RPMI7951 (cell line): ENCODE data around the gene RABL2B. TPM values are rescaled to one million over a fixed set of nuclear protein-coding genes. Genes with fewer than 3 reads are reported as not detected.
A peak's percentile ranks its signal among the peaks of the same experiment; 100 is the strongest.
"Not testable (repeated sequence)": the region's sequence is repeated elsewhere in the genome, so short reads cannot be mapped to it uniquely, and the experiment has no call there.

Experiments
- DNase-seq: peaks from one replicate; pipeline ENCODE4 v3.0.0-alpha.2; 2012; ENCODE audit warnings: low read depth
- total RNA-seq: library from RNA; depleted of rRNA; stranded (reverse); fragments of >200 nt; shearing (Covaris generic); gene quantifications from 2 replicates; pipeline ENCODE4 v1.2.3, GENCODE V29; 2014; rRNA removed

RABL2B gene
- 6.4 and 6.8 TPM in 2 replicates for total RNA-seq

GRCh38 chr22:50783033-50783879, at the start of gene RABL2B:
Gene RABL2B (minus strand): TSS chr22:50783636. CDS start chr22:50782294, 1,342 bp downstream.
- peak; percentile 77 for DNase-seq

GRCh38 chr22:50786936-50787335, 3.5 kb upstream of the RABL2B start:
- not testable (repeated sequence) for DNase-seq

- DNase-seq, result not testable (repeated sequence)
Observed at GRCh38 chr22:50785289-50785688, 1.9 kb upstream of the RABL2B start.

- DNase-seq, result not testable (repeated sequence)
Observed at GRCh38 chr22:50783880-50784276, 442 bp upstream of the RABL2B start.

- not testable (repeated sequence) for DNase-seq
Observed at GRCh38 chr22:50782253-50782652, 1.2 kb downstream of the RABL2B start.

GRCh38 chr22:50780244-50780643, 3.2 kb downstream of the RABL2B start:
- DNase-seq, result not testable (repeated sequence)

GRCh38 chr22:50777631-50778030, 5.8 kb downstream of the RABL2B start:
- not testable (repeated sequence) for DNase-seq

- not testable (repeated sequence) for DNase-seq
Observed at GRCh38 chr22:50775132-50775531, 8.3 kb downstream of the RABL2B start.

GRCh38 chr22:50764288-50764687, 19.1 kb downstream of the RABL2B start:
- DNase-seq, result not testable (repeated sequence)

- not testable (repeated sequence) for DNase-seq
Observed at GRCh38 chr22:50761829-50762228, 21.6 kb downstream of the RABL2B start.

GRCh38 chr22:50759597-50760341, 23.7 kb downstream of the RABL2B start:
- DNase-seq, result peak; percentile 72

GRCh38 chr22:50756949-50757491, 26.4 kb downstream of the RABL2B start:
- peak; percentile 37 for DNase-seq

- DNase-seq, result not testable (repeated sequence)
Observed at GRCh38 chr22:50756406-50756805, 27.0 kb downstream of the RABL2B start.

- not testable (repeated sequence) for DNase-seq
Observed at GRCh38 chr22:50755251-50755650, 28.2 kb downstream of the RABL2B start.

GRCh38 chr22:50749302-50750074, 33.9 kb downstream of the RABL2B start:
- not testable (repeated sequence) for DNase-seq

GRCh38 chr22:50748630-50749029, 34.8 kb downstream of the RABL2B start:
- DNase-seq, result not testable (repeated sequence)

GRCh38 chr22:50747521-50747920, 35.9 kb downstream of the RABL2B start:
- not testable (repeated sequence) for DNase-seq

GRCh38 chr22:50744424-50744823, 39.0 kb downstream of the RABL2B start:
- DNase-seq, result not testable (repeated sequence)

GRCh38 chr22:50740714-50741113, 42.7 kb downstream of the RABL2B start:
- not testable (repeated sequence) for DNase-seq

GRCh38 chr22:50739894-50740293, 43.5 kb downstream of the RABL2B start:
- no peak for DNase-seq

GRCh38 chr22:50739279-50739691, 44.2 kb downstream of the RABL2B start:
- no peak for DNase-seq
